SK-N-SH treated with all-trans-retinoic acid at 6 μM for 48 hours (cell line): ENCODE data around the gene PDIA5.

Source experiments
- BACH2 ChIP-seq: fragments of 250-450 bp; sonication (Bioruptor Pico); IDR thresholded peaks from 2 replicates; pipeline ENCODE4 v1.9.0; 2021; ENCODE audit warnings: mild to moderate bottlenecking, borderline replicate concordance
- CSDC2 ChIP-seq: fragments of 250-450 bp; sonication (Bioruptor Pico); IDR thresholded peaks from 2 replicates; pipeline ENCODE4 v1.5.0; 2020; ENCODE audit warnings: mild to moderate bottlenecking, moderate library complexity
- GLIS3 ChIP-seq: fragments of 250-450 bp; sonication (Bioruptor Pico); IDR thresholded peaks from 2 replicates; pipeline ENCODE4 v1.5.0; 2020; ENCODE audit warnings: mild to moderate bottlenecking, moderate library complexity
- ISL1 ChIP-seq: fragments of 250-450 bp; sonication (Bioruptor Pico); IDR thresholded peaks from 2 replicates; pipeline ENCODE4 v2.1.2; 2022; ENCODE audit warnings: mild to moderate bottlenecking, moderate library complexity
- TCF4 ChIP-seq: fragments of 250-450 bp; sonication (Bioruptor Pico); IDR thresholded peaks from 2 replicates; pipeline ENCODE4 v1.8.0; 2021; ENCODE audit warnings: mild to moderate bottlenecking, moderate library complexity, borderline replicate concordance
- TF ChIP-seq, protein P1 (sequence below): fragments of 250-450 bp; sonication (Bioruptor Pico); IDR thresholded peaks from 2 replicates; pipeline ENCODE4 v1.8.0; 2020; ENCODE audit warnings: mild to moderate bottlenecking, moderate library complexity, borderline replicate concordance

- no peak for TF ChIP-seq CSDC2
- TF ChIP-seq TCF4 (CRISPR knock-in tag): no peak
- no peak for TF ChIP-seq BACH2 (CRISPR knock-in tag)
- no peak for TF ChIP-seq GLIS3 (CRISPR knock-in tag)
- TF ChIP-seq, protein P1, sequence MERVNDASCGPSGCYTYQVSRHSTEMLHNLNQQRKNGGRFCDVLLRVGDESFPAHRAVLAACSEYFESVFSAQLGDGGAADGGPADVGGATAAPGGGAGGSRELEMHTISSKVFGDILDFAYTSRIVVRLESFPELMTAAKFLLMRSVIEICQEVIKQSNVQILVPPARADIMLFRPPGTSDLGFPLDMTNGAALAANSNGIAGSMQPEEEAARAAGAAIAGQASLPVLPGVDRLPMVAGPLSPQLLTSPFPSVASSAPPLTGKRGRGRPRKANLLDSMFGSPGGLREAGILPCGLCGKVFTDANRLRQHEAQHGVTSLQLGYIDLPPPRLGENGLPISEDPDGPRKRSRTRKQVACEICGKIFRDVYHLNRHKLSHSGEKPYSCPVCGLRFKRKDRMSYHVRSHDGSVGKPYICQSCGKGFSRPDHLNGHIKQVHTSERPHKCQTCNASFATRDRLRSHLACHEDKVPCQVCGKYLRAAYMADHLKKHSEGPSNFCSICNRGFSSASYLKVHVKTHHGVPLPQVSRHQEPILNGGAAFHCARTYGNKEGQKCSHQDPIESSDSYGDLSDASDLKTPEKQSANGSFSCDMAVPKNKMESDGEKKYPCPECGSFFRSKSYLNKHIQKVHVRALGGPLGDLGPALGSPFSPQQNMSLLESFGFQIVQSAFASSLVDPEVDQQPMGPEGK: no peak
- no peak for TF ChIP-seq ISL1 (CRISPR knock-in tag)
Measured at GRCh38 chr3:123038751-123039150, 28.1 kb upstream of the PDIA5 start.
